SJCRH30 (cell line): ENCODE measurements around the gene GALR2. TPM values are rescaled to one million over a fixed set of nuclear protein-coding genes. Genes with fewer than 3 reads are reported as not detected.
A peak's percentile ranks its signal among the peaks of the same experiment; 100 is the strongest.
"Not testable (repeated sequence)": the region's sequence is repeated elsewhere in the genome, so short reads cannot be mapped to it uniquely, and the experiment has no call there.

Source experiments
- DNase-seq, 2 experiments: peaks; one replicate each; pipeline ENCODE4 v3.0.0-alpha.2; 2015 to 2020
- H3K27ac ChIP-seq: fragments of 250-450 bp; sonication (Bioruptor Pico); 2 replicates; pipeline ENCODE4 v1.5.1; 2020; ENCODE audit warnings: mild to moderate bottlenecking, moderate library complexity
- H3K27me3 ChIP-seq: fragments of 250-450 bp; sonication (Bioruptor Pico); 2 replicates; pipeline ENCODE4 v1.5.1; 2020; ENCODE audit warnings: mild to moderate bottlenecking, moderate library complexity
- H3K36me3 ChIP-seq: fragments of 250-450 bp; sonication (Bioruptor Pico); 2 replicates; pipeline ENCODE4 v1.5.1; 2020; ENCODE audit warnings: mild to moderate bottlenecking, moderate library complexity
- H3K4me1 ChIP-seq: fragments of 250-450 bp; sonication (Bioruptor Pico); 2 replicates; pipeline ENCODE4 v1.5.1; 2020; ENCODE audit warnings: mild to moderate bottlenecking, moderate library complexity
- H3K4me3 ChIP-seq: fragments of 250-450 bp; sonication (Bioruptor Pico); 2 replicates; pipeline ENCODE4 v1.5.1; 2020; ENCODE audit warnings: mild to moderate bottlenecking, moderate library complexity
- H3K9me3 ChIP-seq: fragments of 250-450 bp; sonication (Bioruptor Pico); replicated peaks from 2 replicates; pipeline ENCODE4 v1.5.1; 2020; ENCODE audit warnings: mild to moderate bottlenecking, moderate library complexity
- total RNA-seq: library from RNA; depleted of rRNA; stranded (reverse); fragments of >200 nt; shearing (Covaris generic); gene quantifications from 2 replicates; pipeline ENCODE4 v1.2.3, GENCODE V29; 2014

The GALR2 gene
- total RNA-seq, 1 experiment from 2014 or later = 0.06 TPM

DNA sequence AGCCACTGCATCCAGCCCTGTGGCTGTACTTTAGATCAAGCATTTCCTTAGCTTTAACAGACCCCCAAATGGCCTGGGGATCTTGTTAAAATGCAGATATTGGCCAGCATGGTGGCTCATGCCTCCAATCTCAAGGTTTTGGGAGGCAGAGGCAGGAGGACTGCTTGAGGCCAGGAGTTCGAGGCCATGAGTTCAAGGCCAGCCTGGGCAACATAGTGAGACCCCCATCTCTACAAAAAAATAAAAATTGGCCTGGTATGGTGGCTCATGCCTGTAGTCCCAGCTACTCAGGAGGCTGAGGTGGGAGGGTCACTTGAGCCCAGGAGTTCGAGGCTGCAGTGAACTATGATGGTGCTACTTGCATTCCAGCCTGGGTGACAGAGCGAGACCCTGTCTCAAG is 31.7 kb upstream of the GALR2 start:
- not testable (repeated sequence) for H3K27ac ChIP-seq, H3K9me3 ChIP-seq, H3K27me3 ChIP-seq, H3K4me1 ChIP-seq, DNase-seq, H3K4me3 ChIP-seq
- peaks cover 94% of the 10 kb centered on the region for H3K36me3 ChIP-seq

GRCh38 chr17:76044475-76045007 is 30.0 kb upstream of the GALR2 start:
- H3K27me3 ChIP-seq, H3K4me3 ChIP-seq, H3K9me3 ChIP-seq, H3K27ac ChIP-seq, DNase-seq: not testable (repeated sequence)
- peaks cover 18% of the 10 kb centered on the region for H3K4me1 ChIP-seq
- peaks cover 90% of the 10 kb centered on the region for H3K36me3 ChIP-seq

DNA sequence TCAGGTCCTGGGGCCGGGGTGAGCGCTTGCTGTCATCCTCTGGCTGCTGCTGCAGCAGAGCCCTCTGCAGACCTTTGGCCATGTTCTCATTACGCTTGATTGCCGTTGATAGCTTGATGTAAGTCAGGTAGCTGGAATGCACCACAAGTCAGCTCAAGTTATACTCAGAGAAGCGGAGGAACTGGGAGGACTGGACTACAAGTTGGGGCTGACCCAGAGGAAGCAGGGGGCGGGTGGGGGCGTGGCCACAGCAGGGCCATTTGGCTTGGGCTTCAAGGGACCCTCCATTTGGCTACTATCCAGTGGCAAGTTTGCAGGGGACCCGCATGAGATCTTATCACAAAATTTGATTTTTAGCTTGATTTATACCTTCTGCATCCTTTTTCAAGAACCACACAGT is 28.5 kb upstream of the GALR2 start:
- DNase-seq = no peak
- Histone ChIP-seq H3K27ac (no peak overlapping the region), H3K4me1 (peaks cover 30% of the 10 kb centered on the region), H3K4me3 (no peak overlapping the region), H3K27me3 (no peaks in the 10 kb centered on the region), H3K9me3 (no peaks in the 10 kb centered on the region), H3K36me3 (peaks cover 88% of the 10 kb centered on the region)

DNA sequence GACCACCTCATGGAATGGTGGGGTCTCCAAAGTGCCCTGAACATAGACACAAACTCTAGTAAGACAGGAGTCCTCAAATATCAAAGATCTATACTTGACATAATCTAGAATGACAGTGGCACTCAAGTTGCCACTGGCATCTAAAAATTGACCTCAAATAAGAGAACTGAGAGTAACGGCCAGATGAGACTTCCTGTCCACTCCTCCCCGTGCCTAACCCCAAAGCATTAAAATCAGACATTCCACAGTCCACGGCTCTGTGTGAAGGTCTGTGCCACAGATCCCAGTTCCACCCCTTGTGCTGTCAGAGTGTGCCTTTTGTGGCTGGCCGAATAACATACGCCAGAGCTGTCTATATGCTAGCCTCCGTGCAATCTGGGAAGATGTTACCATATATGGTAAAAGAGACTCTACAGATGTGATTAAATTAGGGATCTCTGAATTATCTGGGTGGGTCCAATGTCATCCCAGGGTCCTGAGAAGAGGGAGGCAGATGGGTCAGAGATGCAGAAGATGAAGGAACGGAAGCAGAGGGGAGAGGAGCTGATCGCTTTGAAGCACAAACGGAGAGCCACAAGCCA is 26.5 kb upstream of the GALR2 start:
- Histone ChIP-seq H3K36me3 (peaks cover 82% of the 10 kb centered on the region), H3K9me3 (no peaks in the 10 kb centered on the region), H3K27ac (peak overlapping the region; percentile 80)

DNA sequence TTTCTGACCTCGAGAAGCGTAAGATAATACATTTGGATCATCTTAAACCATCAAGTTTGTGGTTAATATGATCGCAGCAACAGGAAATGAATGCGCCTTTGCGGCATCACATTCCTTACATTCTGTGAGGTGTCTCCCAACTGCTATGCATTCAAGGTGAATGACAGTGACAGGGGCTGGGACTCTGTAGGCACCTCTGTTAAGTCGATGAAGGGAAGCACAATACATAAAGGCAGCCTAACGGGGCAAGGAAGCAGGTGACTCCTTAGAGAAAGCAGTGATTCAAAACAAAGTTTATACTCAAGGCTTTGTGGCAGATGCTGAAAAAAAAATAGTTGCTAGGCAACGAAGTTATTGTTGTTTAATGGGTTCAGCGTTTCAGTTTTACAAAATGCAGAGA is 25.9 kb upstream of the GALR2 start:
- Histone ChIP-seq H3K4me1 (peaks cover 31% of the 10 kb centered on the region), H3K9me3 (no peaks in the 10 kb centered on the region), H3K4me3 (no peak overlapping the region), H3K27ac (peak overlapping the region; percentile 80), H3K27me3 (no peaks in the 10 kb centered on the region), H3K36me3 (peaks cover 82% of the 10 kb centered on the region)
- DNase-seq = peak; percentile 95 to 96

More for the DNA sequence above, 26.5 kb upstream of the GALR2 start:
- no peak overlapping the region for H3K4me3 ChIP-seq
- peak in 1 of 2 experiments; percentile 42 for DNase-seq
- H3K4me1 ChIP-seq = peaks cover 30% of the 10 kb centered on the region
- H3K27me3 ChIP-seq = no peaks in the 10 kb centered on the region

DNA sequence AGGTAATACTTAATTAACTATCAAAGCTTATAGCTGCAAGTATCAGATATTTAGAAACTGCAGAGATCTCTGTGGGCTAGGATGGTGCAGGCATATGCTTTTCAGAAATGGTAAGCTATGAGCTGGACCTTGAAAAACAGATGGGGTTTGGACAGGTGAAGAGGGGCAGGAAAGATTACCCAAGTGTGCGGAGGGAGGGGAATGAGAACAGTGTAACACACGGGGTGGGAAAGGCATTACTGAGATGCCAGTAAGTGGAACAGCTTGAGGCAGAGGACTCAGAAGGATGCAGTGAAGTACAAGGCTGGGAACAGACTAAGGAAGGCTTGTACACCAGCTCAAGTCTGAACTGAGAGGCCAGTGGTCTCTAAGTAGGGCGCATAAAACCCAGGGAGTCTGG is 25.3 kb upstream of the GALR2 start:
- no peaks in the 10 kb centered on the region for H3K27me3 ChIP-seq
- H3K36me3 ChIP-seq = peaks cover 82% of the 10 kb centered on the region
- peak overlapping the region; percentile 80 for H3K27ac ChIP-seq
- DNase-seq = peak; percentile 63 to 68
- H3K4me1 ChIP-seq = peaks cover 35% of the 10 kb centered on the region
- H3K9me3 ChIP-seq = no peaks in the 10 kb centered on the region
- H3K4me3 ChIP-seq = no peak overlapping the region

- Histone ChIP-seq H3K9me3 (no peaks in the 10 kb centered on the region), H3K27me3 (no peaks in the 10 kb centered on the region), H3K36me3 (peaks cover 82% of the 10 kb centered on the region), H3K4me3 (no peak overlapping the region), H3K4me1 (peaks cover 35% of the 10 kb centered on the region), H3K27ac (peak overlapping the region; percentile 80)
- DNase-seq = no peak
Measured at GRCh38 chr17:76049836-76050537, 24.6 kb upstream of the GALR2 start.

- Histone ChIP-seq H3K27me3 (no peaks in the 10 kb centered on the region), H3K4me3 (no peak overlapping the region), H3K4me1 (peaks cover 35% of the 10 kb centered on the region), H3K36me3 (peaks cover 81% of the 10 kb centered on the region), H3K9me3 (no peaks in the 10 kb centered on the region), H3K27ac (no peak overlapping the region)
- no peak for DNase-seq
Measured at GRCh38 chr17:76050538-76051467, 23.8 kb upstream of the GALR2 start.

DNA sequence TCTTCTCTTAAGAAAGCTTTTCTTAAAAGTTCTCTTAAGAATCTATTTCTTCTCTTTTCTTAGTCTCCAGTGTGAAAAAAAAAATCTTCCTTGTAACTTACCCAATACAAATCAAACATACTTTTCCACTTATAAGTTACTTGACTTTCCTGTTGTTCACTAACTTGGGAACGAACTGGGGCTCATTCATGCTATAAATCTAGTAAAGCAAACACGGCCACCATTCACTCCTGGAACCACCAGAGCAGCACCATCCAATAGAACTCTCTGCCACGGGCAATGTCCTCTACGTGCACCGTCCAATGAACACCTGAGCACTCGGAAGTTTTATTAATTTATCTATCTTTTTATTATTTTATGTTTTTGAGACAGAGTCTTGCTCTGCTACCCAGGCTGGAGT is 23.0 kb upstream of the GALR2 start:
- H3K4me1 ChIP-seq = peaks cover 35% of the 10 kb centered on the region
- peaks cover 81% of the 10 kb centered on the region for H3K36me3 ChIP-seq
- H3K4me3 ChIP-seq = no peak overlapping the region
- H3K27ac ChIP-seq = no peak overlapping the region
- DNase-seq = no peak
- no peaks in the 10 kb centered on the region for H3K27me3 ChIP-seq
- no peaks in the 10 kb centered on the region for H3K9me3 ChIP-seq

GRCh38 chr17:76053246-76054111 is 21.1 kb upstream of the GALR2 start:
- Histone ChIP-seq H3K36me3 (peaks cover 83% of the 10 kb centered on the region), H3K4me1 (peaks cover 27% of the 10 kb centered on the region), H3K9me3 (no peaks in the 10 kb centered on the region), H3K27me3 (no peaks in the 10 kb centered on the region), H3K4me3 (no peak overlapping the region), H3K27ac (no peak overlapping the region)
- no peak for DNase-seq

DNA sequence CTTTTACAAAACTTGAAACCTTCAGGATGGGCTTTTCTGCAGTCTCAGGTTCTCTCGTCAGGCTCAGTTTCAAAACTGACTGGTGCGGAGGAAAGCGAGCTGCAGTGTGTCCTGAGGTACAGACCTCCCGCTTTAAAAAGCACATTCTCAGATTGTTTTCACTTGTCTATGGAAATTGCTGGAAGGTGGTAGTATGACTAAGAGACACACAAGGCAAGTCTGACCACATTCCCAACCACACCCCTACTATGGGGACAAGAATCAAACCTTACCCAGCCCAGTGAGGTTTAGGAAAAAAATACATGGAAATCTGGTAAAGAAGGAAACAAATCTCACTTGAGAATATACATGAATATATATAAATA is 20.5 kb upstream of the GALR2 start:
- Histone ChIP-seq H3K27ac (no peak overlapping the region), H3K4me3 (no peak overlapping the region), H3K36me3 (peaks cover 88% of the 10 kb centered on the region), H3K9me3 (no peaks in the 10 kb centered on the region), H3K27me3 (no peaks in the 10 kb centered on the region), H3K4me1 (peaks cover 22% of the 10 kb centered on the region)
- no peak for DNase-seq

GRCh38 chr17:76056882-76057281 is 17.7 kb upstream of the GALR2 start:
- H3K9me3 ChIP-seq = no peaks in the 10 kb centered on the region
- H3K36me3 ChIP-seq = peaks cover 89% of the 10 kb centered on the region
- H3K4me3 ChIP-seq = no peak overlapping the region
- DNase-seq = no peak
- no peak overlapping the region for H3K27ac ChIP-seq
- peaks cover 5% of the 10 kb centered on the region; the same call in 1 of the 2 replicates for H3K4me1 ChIP-seq
- no peaks in the 10 kb centered on the region for H3K27me3 ChIP-seq

GRCh38 chr17:76058264-76058663 is 16.3 kb upstream of the GALR2 start:
- H3K9me3 ChIP-seq, H3K4me3 ChIP-seq, H3K4me1 ChIP-seq, H3K27ac ChIP-seq, H3K27me3 ChIP-seq, DNase-seq: not testable (repeated sequence)
- H3K36me3 ChIP-seq = peaks cover 91% of the 10 kb centered on the region

DNA sequence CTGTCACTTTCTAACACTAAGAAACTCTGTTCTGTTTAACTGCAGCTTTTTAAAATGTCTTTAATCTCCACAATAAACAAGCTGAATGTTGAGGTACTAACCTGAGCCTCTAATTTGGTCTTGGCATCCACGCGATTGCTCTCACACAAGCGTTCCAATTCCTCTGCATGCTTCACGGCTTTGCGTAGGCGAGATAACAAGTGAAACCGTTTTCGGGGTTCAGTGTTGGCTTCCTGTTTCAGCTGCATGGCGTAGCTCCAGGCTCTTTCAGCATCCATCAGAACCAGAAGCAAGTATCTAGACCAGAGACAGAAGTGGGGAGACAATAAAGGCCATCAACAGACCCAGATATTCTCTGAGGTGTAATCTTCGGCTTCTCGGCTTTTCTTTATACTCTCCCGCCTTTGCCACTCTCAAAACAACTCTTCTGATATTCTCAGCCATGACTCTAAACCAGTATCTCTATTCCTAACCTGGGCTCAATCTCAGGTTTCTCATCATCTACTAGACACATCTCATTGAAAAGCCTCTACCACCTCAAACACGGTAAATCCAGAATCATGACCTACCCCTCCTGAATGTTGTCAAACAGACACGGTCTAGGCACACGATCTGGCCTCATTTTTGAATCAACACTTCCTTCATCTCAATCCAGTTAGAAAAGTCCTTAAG is 10.6 kb upstream of the GALR2 start:
- H3K4me1 ChIP-seq = no peaks in the 10 kb centered on the region
- H3K9me3 ChIP-seq = no peaks in the 10 kb centered on the region
- H3K4me3 ChIP-seq = no peak overlapping the region
- peaks cover 77% of the 10 kb centered on the region for H3K36me3 ChIP-seq
- no peak overlapping the region for H3K27ac ChIP-seq
- H3K27me3 ChIP-seq = no peaks in the 10 kb centered on the region
- DNase-seq = no peak
